Neural cell (in vitro differentiated cells): ENCODE results near the gene CLCN4. TPM values are rescaled to one million over a fixed set of nuclear protein-coding genes. Genes with fewer than 3 reads are reported as not detected.

ENCODE experiments used
- H2AFZ ChIP-seq: fragments of 200-600, 300-800 bp; sonication (generic), shearing (Covaris generic); 2 replicates; pipeline ENCODE4 v1.6.0; 2014; ENCODE audit warnings: low read depth, mild to moderate bottlenecking, antibody characterized with exemption, low read length, moderate library complexity
- H3F3A ChIP-seq: fragments of 200-600 bp; shearing (Covaris generic); 2 replicates; pipeline ENCODE4 v1.6.1; 2016; ENCODE audit warnings: mild to moderate bottlenecking, moderate library complexity, mixed read lengths, antibody characterized with exemption, low read length; ENCODE audit not compliant: insufficient read depth, poor library complexity, severe bottlenecking
- H3K27ac ChIP-seq: fragments of 200-600, 300-800 bp; sonication (generic), shearing (Covaris generic); 2 replicates; pipeline ENCODE4 v1.5.1; 2014; ENCODE audit warnings: mild to moderate bottlenecking, low read length, moderate library complexity
- H3K27me3 ChIP-seq: fragments of 300-800, 200-600 bp; sonication (generic), shearing (Covaris generic); 2 replicates; pipeline ENCODE4 v1.6.0; 2014; ENCODE audit warnings: mild to moderate bottlenecking, low read depth, low read length, moderate library complexity; ENCODE audit not compliant: insufficient read depth
- H3K36me3 ChIP-seq: fragments of 300-800, 200-600 bp; sonication (generic), shearing (Covaris generic); 2 replicates; pipeline ENCODE4 v1.5.1; 2014; ENCODE audit warnings: mild to moderate bottlenecking, antibody characterized with exemption, low read length, moderate library complexity; ENCODE audit not compliant: insufficient read depth
- H3K4me2 ChIP-seq: fragments of 300-800, 200-600 bp; sonication (generic), shearing (Covaris generic); 2 replicates; pipeline ENCODE4 v1.6.0; 2014; ENCODE audit warnings: mild to moderate bottlenecking, low read length
- H3K4me3 ChIP-seq: fragments of 300-800, 200-600 bp; sonication (generic), shearing (Covaris generic); 2 replicates; pipeline ENCODE4 v1.5.1; 2014; ENCODE audit warnings: mild to moderate bottlenecking, low read length, moderate library complexity
- H3K79me2 ChIP-seq: fragments of 200-600 bp; shearing (Covaris generic); replicated peaks from 2 replicates; pipeline ENCODE4 v1.6.0; 2014; ENCODE audit warnings: mild to moderate bottlenecking, low read length, moderate library complexity; ENCODE audit not compliant: insufficient read depth
- H3K9ac ChIP-seq: fragments of 300-800, 200-600 bp; sonication (generic), shearing (Covaris generic); 2 replicates; pipeline ENCODE4 v1.6.1; 2016; ENCODE audit warnings: mild to moderate bottlenecking, low read length, mixed read lengths
- H3K9me2 ChIP-seq: fragments of 200-600 bp; shearing (Covaris generic); 2 replicates; pipeline ENCODE4 v1.6.1; 2016; ENCODE audit warnings: mild to moderate bottlenecking, low read length, mixed read lengths; ENCODE audit not compliant: insufficient read depth
- H3K9me3 ChIP-seq: fragments of 200-600, 300-800 bp; sonication (generic), shearing (Covaris generic); 2 replicates; pipeline ENCODE4 v1.6.1; 2016; ENCODE audit warnings: mild to moderate bottlenecking, mixed run types, low read length, moderate library complexity, mixed read lengths
- H4K20me1 ChIP-seq: fragments of 200-600 bp; shearing (Covaris generic); 2 replicates; pipeline ENCODE4 v1.6.1; 2016; ENCODE audit warnings: mild to moderate bottlenecking, mixed run types; ENCODE audit not compliant: insufficient read depth
- CTCF ChIP-seq: fragments of 450-650 bp; IDR thresholded peaks from 2 replicates; pipeline ENCODE4 v1.5.1; 2014; ENCODE audit warnings: antibody characterized with exemption, mild to moderate bottlenecking, moderate library complexity; ENCODE audit not compliant: poor library complexity, severe bottlenecking
- EP300 ChIP-seq: fragments of 450-650 bp; conservative IDR thresholded peaks from 2 replicates; pipeline ENCODE4 v1.6.1; 2014; ENCODE audit warnings: antibody characterized with exemption, mild to moderate bottlenecking, moderate library complexity; ENCODE audit not compliant: poor library complexity, severe bottlenecking
- EZH2 ChIP-seq: fragments of 200-600, 300-800 bp; shearing (Covaris generic), sonication (generic); IDR thresholded peaks from 2 replicates; pipeline ENCODE4 v1.6.1; 2014; ENCODE audit warnings: antibody characterized with exemption, low read length, borderline replicate concordance, mild to moderate bottlenecking; ENCODE audit not compliant: insufficient read depth, poor library complexity, severe bottlenecking
- MXI1 ChIP-seq: fragments of 450-650 bp; conservative IDR thresholded peaks from 2 replicates; pipeline ENCODE4 v1.6.1; 2014; ENCODE audit warnings: antibody characterized with exemption, mild to moderate bottlenecking; ENCODE audit not compliant: poor library complexity, severe bottlenecking
- POLR2AphosphoS5 ChIP-seq: IDR thresholded peaks from 2 replicates; pipeline ENCODE4 v1.6.1; 2012
- RAD21 ChIP-seq: fragments of 450-650 bp; conservative IDR thresholded peaks from 2 replicates; pipeline ENCODE4 v1.6.1; 2014; ENCODE audit warnings: antibody characterized with exemption, mild to moderate bottlenecking, moderate library complexity
- REST ChIP-seq: IDR thresholded peaks from 2 replicates; pipeline ENCODE4 v1.6.1; 2012; ENCODE audit warnings: borderline replicate concordance
- SMC3 ChIP-seq: fragments of 450-650 bp; conservative IDR thresholded peaks from 2 replicates; pipeline ENCODE4 v1.6.1; 2014; ENCODE audit warnings: antibody characterized with exemption, mild to moderate bottlenecking, moderate library complexity; ENCODE audit not compliant: poor library complexity
- TAF1 ChIP-seq: IDR thresholded peaks from 2 replicates; pipeline ENCODE4 v1.6.1; 2012; ENCODE audit warnings: low read depth
- polyA plus RNA-seq: library from polyadenylated mRNA; depleted of rRNA; stranded (reverse); fragments of >200 nt; gene quantifications from 2 replicates; pipeline ENCODE4 v1.2.3, GENCODE V29; 2014

CLCN4 gene
- polyA plus RNA-seq, 1 donor from 2014 or later, result 21.4 TPM

GRCh38 chrX:10246846-10247245 is 90.1 kb downstream of the CLCN4 start:
- Histone ChIP-seq H3K9me2 (no peaks in the 10 kb centered on the region), H3K9ac (no peak overlapping the region), H3F3A (no peaks in the 10 kb centered on the region), H3K27ac (no peak overlapping the region), H3K4me3 (no peak overlapping the region), H3K4me2 (no peak overlapping the region), H4K20me1 (no peaks in the 10 kb centered on the region), H3K9me3 (no peaks in the 10 kb centered on the region), H2AFZ (no peak overlapping the region), H3K27me3 (no peaks in the 10 kb centered on the region), H3K79me2 (no peaks in the 10 kb centered on the region), H3K36me3 (no peaks in the 10 kb centered on the region)
- TF ChIP-seq REST, result no peak
- no peak for TF ChIP-seq EZH2
- TF ChIP-seq RAD21, result no peak
- TF ChIP-seq MXI1, result no peak
- TF ChIP-seq TAF1, result no peak
- TF ChIP-seq SMC3, result no peak
- no peak for TF ChIP-seq CTCF
- TF ChIP-seq POLR2AphosphoS5, result no peak
- TF ChIP-seq EP300, result no peak

GRCh38 chrX:10254739-10255138 is 98.0 kb downstream of the CLCN4 start:
- no peak overlapping the region for H3K9ac ChIP-seq
- no peak overlapping the region for H3K27ac ChIP-seq
- no peaks in the 10 kb centered on the region for H3F3A ChIP-seq
- no peaks in the 10 kb centered on the region for H3K9me2 ChIP-seq
- no peak overlapping the region for H2AFZ ChIP-seq
- TF ChIP-seq MXI1, result no peak
- peak; percentile 55 for TF ChIP-seq RAD21
- no peak for TF ChIP-seq TAF1
- TF ChIP-seq REST, result no peak
- TF ChIP-seq SMC3, result peak; percentile 42
- TF ChIP-seq CTCF, result peak; percentile 31
- TF ChIP-seq POLR2AphosphoS5, result no peak
- TF ChIP-seq EP300, result no peak
- no peak for TF ChIP-seq EZH2
- H4K20me1 ChIP-seq, result no peaks in the 10 kb centered on the region
- no peaks in the 10 kb centered on the region for H3K79me2 ChIP-seq
- no peaks in the 10 kb centered on the region for H3K36me3 ChIP-seq
- no peak overlapping the region for H3K4me2 ChIP-seq
- H3K9me3 ChIP-seq, result no peaks in the 10 kb centered on the region
- no peak overlapping the region for H3K4me3 ChIP-seq
- no peaks in the 10 kb centered on the region for H3K27me3 ChIP-seq
